GM12873 (cell line): ENCODE results near the gene DPYSL4.

Experiments used
- CTCF ChIP-seq: IDR thresholded peaks from 2 replicates; pipeline ENCODE4 v1.5.1; 2012; ENCODE audit warnings: low read depth, mild to moderate bottlenecking, moderate library complexity, low read length, control low read depth; ENCODE audit not compliant: insufficient read depth; ENCODE audit errors: missing control alignments

DPYSL4 gene

GRCh38 chr10:132224343-132225072, 37.8 kb downstream of the DPYSL4 start:
- TF ChIP-seq CTCF, result no peak

- TF ChIP-seq CTCF, result no peak
Measured at GRCh38 chr10:132225073-132225848, 38.5 kb downstream of the DPYSL4 start.

- TF ChIP-seq CTCF, result no peak
Measured at GRCh38 chr10:132225849-132226205, 39.1 kb downstream of the DPYSL4 start.

GRCh38 chr10:132226586-132227405, 40.0 kb downstream of the DPYSL4 start:
- no peak for TF ChIP-seq CTCF

- TF ChIP-seq CTCF, result no peak
Measured at GRCh38 chr10:132227851-132228390, 41.2 kb downstream of the DPYSL4 start.

- no peak for TF ChIP-seq CTCF
Measured at GRCh38 chr10:132228616-132229015, 41.9 kb downstream of the DPYSL4 start.
